Tibial nerve (tissue), 3 donors: Measurements from ENCODE around the gene AMIGO2.

ENCODE experiments used
- POLR2A ChIP-seq, 2 donors: fragments of 450-650 bp; IDR thresholded peaks; one replicate each; pipeline ENCODE4 v1.6.1; 2017; ENCODE audit warnings: antibody characterized with exemption in 2 of 2, mild to moderate bottlenecking in 2 of 2, moderate library complexity in 2 of 2
- TF ChIP-seq, protein P1 (sequence below), 5 experiments: fragments of 200-600 bp in 3 of 5; fragments of 450-650 bp in 2 of 5; sonication (generic) in 3 of 5; IDR thresholded peaks; one replicate each; pipeline ENCODE4 v1.5.1; 2016 to 2019; ENCODE audit warnings: antibody characterized with exemption in 5 of 5, mild to moderate bottlenecking in 3 of 5, moderate library complexity in 2 of 5

DNA sequence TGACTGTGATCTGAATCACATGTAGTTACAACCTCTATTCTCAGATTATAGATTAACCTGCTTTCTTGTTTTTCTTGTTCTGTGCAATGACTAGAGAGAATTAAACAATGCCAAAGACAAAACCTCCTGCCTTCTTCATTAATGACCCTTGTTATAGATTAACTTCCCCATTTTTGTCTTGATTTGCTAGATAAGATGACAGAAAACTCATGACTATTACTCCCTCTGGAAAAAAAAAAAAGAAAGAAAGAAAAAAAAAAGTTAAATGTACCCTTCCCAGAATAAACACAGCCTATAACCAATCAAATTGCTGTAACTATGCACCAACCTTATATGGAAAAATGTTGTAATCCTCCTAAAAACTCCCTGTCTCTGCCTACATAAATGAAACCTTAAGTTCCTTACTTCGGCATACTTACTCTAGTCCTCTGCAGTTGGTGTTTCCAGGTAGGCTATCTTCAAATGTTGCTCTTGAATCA lies 41.5 kb downstream of the AMIGO2 start:
- no peak for TF ChIP-seq POLR2A (IDR thresholded peaks at IDR 0.05)
- TF ChIP-seq, protein P1, sequence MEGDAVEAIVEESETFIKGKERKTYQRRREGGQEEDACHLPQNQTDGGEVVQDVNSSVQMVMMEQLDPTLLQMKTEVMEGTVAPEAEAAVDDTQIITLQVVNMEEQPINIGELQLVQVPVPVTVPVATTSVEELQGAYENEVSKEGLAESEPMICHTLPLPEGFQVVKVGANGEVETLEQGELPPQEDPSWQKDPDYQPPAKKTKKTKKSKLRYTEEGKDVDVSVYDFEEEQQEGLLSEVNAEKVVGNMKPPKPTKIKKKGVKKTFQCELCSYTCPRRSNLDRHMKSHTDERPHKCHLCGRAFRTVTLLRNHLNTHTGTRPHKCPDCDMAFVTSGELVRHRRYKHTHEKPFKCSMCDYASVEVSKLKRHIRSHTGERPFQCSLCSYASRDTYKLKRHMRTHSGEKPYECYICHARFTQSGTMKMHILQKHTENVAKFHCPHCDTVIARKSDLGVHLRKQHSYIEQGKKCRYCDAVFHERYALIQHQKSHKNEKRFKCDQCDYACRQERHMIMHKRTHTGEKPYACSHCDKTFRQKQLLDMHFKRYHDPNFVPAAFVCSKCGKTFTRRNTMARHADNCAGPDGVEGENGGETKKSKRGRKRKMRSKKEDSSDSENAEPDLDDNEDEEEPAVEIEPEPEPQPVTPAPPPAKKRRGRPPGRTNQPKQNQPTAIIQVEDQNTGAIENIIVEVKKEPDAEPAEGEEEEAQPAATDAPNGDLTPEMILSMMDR (IDR thresholded peaks at IDR 0.05): no peak
